ENCODE results near the gene THUMPD1.

THUMPD1 gene

DNA sequence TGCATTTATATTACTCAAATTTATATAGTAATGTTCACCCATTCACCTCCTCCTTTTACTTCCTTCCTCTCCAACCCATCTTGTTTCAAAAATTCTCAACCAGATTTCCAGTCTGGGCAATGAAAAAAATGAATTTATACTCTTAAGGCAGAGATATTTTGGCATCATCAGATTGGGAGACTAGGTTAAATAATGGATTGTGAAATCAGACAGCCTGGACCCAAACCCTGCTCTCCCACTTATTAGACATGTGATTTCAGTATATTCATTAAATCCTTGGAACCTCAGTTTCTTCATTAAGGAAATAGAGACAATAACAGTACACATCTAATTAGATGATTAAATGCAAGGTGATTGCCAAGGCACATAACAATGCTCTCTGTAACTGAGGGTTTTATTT lies 52.0 kb downstream of the THUMPD1 start:
- DNase-seq: no peak

DNA sequence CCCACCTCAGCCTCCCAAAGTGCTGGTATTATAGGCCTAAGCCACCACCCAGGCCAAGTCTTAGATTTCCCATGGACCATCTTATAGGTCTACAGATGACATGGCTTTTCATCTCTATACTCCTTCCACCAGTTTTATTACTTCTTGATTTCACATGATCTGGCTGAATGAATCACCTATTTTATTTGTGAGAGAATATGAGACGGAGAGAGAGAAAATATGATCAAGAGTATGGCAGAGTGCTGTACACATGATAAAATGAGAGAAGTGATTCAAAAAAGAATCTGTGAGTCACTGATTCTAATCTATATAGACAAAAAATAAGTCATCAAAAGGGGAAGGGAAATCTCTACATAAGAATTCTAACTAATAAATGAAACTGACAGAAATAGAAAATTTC lies 57.8 kb downstream of the THUMPD1 start:
- DNase-seq: no peak
